Pancreas (tissue), 10 donors: ENCODE measurements around the gene SPAG9. TPM values are rescaled to one million over a fixed set of nuclear protein-coding genes. Genes with fewer than 3 reads are reported as not detected.
A peak's percentile ranks its signal among the peaks of the same experiment; 100 is the strongest.

Experiments used
- ATAC-seq, 4 donors: fragments of 200-7000 bp; cut with Tn5 transposase; one replicate each; pipeline versions ENCODE4 v1.8.0 to v1.9.1; 2020; ENCODE audit warnings: mild to moderate bottlenecking in 4 of 4, moderate library complexity in 4 of 4
- DNase-seq, 6 donors: peaks; one replicate each; pipeline ENCODE4 v3.0.0-alpha.2; 2020
- FAIRE-seq: peaks from 2 replicates; lab custom pipeline; 2012; peaks lifted over from hg19 to GRCh38; lab: Jason Lieb, UNC
- H3K27ac ChIP-seq, 4 donors: fragments of 200-600 bp; sonication (generic); 1 replicate in 3 of 4; 2 replicates in 1 of 4; pipeline versions ENCODE4 v1.5.0 to v1.8.0; 2020
- H3K27me3 ChIP-seq, 4 donors: fragments of 200-600 bp; one replicate each; pipeline ENCODE4 v1.8.0; 2021
- H3K36me3 ChIP-seq, 3 donors: fragments of 200-600 bp; sonication (generic) in 1 of 3; one replicate each; pipeline versions ENCODE4 v1.5.0 to v1.8.0; 2020 to 2021
- H3K4me1 ChIP-seq, 3 donors: fragments of 200-600 bp; one replicate each; pipeline ENCODE4 v1.8.0; 2021
- H3K4me3 ChIP-seq, 4 donors: fragments of 200-600 bp; sonication (generic) in 2 of 4; one replicate each; pipeline versions ENCODE4 v1.5.0 to v1.8.0; 2020 to 2021
- H3K9me3 ChIP-seq, 4 donors: fragments of 200-600 bp; one replicate each; pipeline ENCODE4 v1.8.0; 2021
- WGBS, 2 donors: extraction: QIAGEN DNeasy Blood & Tissue Kit; methylation state at CpG; one replicate each; pipeline ENCODE4 v1.1.7; 2013; 5-methylcytosine and 5-hydroxymethylcytosine counted together
- intact Hi-C, 3 donors: fragments of 100-400 bp; cut with DNase I; formaldehyde crosslinking; loops; one replicate each; pipeline versions ENCODE4 v1.11.1 to v1.14.2; 2022
- polyA plus RNA-seq, 2 donors: library from polyadenylated mRNA; stranded (reverse); fragments of 200-250 nt; gene quantifications; one replicate each; pipeline ENCODE4 v1.2.3, GENCODE V29; 2013
- total RNA-seq, 6 donors: library from RNA; stranded (reverse); fragmentation: NEBNext Ultra II Directional in 4 of 6; extraction: Animal tissue kit (Norgen Biotek cat#: 25700) in 4 of 6; gene quantifications; one replicate each; pipeline versions ENCODE4 v1.2.1 to v1.2.4, GENCODE V29; 2021 to 2023
- TF ChIP-seq, protein P1 (sequence below), 4 donors: fragments of 200-600 bp; sonication (generic) in 3 of 4; IDR thresholded peaks; one replicate each; pipeline versions ENCODE4 v1.5.0 to v1.8.0; 2021; ENCODE audit warnings: antibody characterized with exemption in 4 of 4
- donor health status: healthy with polysubstance abuse.
- donor health status: DM: no; HTN: no; CAD: no; lungs with moderate emphysema.
- donor health status: DM: no; HTN: no; CAD: no.
- donor health status: control.
- donor health status: control.
- donor health status: Bipolar disorder and iron deficiency.
- donor health status: DM: yes; HTN: yes; CAD: no.
- donor health status: DM: no; HTN: no; CAD: no.
- donor health status: DM: no; HTN: no; CAD: no.
- donor health status: DM: yes; HTN: yes; CAD: no.

SPAG9 gene
- total and polyA plus RNA-seq, 8 donors = 18.7 to 56.1 (median 39.7) TPM

DNA sequence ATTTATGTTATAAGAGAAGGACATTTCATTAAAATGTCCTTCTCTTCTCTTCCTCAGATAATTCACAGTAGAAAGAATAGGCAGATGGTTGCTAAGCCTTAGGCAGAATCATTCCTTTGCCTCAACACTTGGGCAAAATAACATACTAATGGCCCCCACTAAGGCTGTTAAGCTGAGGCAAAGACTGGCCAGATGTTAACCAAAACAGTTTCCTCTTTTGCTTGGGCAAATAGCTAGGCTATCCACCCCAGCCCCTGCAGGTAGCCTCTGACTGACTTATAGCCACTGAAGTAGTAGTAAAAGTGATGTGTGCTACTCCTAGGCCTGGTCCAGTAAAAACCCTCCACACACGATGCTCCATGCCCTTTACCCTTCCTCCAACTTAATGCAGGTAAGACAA lies 55.2 kb downstream of the SPAG9 start:
- Histone ChIP-seq H3K9me3 (no peaks in the 10 kb centered on the region), H3K27ac (no peak overlapping the region), H3K27me3 (no peaks in the 10 kb centered on the region), H3K4me3 (no peak overlapping the region), H3K4me1 (peaks cover 0 to 26% (median 16%) of the 10 kb centered on the region in 3 donors), H3K36me3 (no peaks in the 10 kb centered on the region)
- FAIRE-seq = no peak
- no peak for DNase-seq
- intact Hi-C loops = no loop called here
- TF ChIP-seq, protein P1, sequence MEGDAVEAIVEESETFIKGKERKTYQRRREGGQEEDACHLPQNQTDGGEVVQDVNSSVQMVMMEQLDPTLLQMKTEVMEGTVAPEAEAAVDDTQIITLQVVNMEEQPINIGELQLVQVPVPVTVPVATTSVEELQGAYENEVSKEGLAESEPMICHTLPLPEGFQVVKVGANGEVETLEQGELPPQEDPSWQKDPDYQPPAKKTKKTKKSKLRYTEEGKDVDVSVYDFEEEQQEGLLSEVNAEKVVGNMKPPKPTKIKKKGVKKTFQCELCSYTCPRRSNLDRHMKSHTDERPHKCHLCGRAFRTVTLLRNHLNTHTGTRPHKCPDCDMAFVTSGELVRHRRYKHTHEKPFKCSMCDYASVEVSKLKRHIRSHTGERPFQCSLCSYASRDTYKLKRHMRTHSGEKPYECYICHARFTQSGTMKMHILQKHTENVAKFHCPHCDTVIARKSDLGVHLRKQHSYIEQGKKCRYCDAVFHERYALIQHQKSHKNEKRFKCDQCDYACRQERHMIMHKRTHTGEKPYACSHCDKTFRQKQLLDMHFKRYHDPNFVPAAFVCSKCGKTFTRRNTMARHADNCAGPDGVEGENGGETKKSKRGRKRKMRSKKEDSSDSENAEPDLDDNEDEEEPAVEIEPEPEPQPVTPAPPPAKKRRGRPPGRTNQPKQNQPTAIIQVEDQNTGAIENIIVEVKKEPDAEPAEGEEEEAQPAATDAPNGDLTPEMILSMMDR (IDR thresholded peaks at IDR 0.05) = no peak
- ATAC-seq = no peak
- 92 to 94% methylated on average over 1 of the region's 1 CpG for WGBS, 2 donors

DNA sequence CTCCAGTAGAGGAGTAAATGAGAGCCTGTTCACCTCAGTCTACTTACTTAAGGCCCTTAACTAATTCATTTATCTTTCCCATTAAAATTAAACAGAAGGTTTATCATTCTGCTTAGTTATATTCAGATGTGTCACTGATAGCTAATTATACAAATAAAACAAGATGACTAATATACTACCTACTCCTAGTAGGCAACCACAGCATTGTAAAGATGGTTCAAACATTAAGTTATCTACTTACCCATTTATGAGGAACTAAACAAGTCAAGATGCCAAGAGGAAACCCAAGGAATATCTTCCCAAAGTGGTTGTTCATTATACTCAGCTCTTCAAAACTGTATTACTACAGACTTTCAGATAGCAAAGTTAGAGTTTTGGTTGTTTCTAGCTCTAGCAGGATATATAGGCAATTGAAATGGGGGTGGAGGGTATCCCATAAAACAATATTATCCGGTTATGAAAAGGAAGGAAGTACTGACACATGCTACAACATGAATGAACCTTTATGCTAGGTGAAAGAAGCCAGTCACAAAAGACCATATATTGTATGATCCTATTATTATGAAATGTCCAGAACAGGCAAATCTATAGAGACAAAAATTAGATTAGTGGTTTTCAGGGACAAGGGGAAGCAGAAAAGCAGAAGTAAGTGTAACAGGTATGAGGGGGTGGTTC lies 56.5 kb downstream of the SPAG9 start:
- no peaks in the 10 kb centered on the region for H3K9me3 ChIP-seq
- ATAC-seq (no peak), FAIRE-seq (no peak), DNase-seq (no peak)
- intact Hi-C loops = no loop called here
- peaks cover 0 to 16% (median 14%) of the 10 kb centered on the region in 3 donors for H3K4me1 ChIP-seq
- H3K4me3 ChIP-seq = no peak overlapping the region
- H3K27ac ChIP-seq = no peak overlapping the region
- TF ChIP-seq, protein P1 (IDR thresholded peaks at IDR 0.05) = no peak
- 79 to 89% methylated on average over 1 of the region's 1 CpG for WGBS, 2 donors
- no peaks in the 10 kb centered on the region for H3K27me3 ChIP-seq
- H3K36me3 ChIP-seq = no peaks in the 10 kb centered on the region

DNA sequence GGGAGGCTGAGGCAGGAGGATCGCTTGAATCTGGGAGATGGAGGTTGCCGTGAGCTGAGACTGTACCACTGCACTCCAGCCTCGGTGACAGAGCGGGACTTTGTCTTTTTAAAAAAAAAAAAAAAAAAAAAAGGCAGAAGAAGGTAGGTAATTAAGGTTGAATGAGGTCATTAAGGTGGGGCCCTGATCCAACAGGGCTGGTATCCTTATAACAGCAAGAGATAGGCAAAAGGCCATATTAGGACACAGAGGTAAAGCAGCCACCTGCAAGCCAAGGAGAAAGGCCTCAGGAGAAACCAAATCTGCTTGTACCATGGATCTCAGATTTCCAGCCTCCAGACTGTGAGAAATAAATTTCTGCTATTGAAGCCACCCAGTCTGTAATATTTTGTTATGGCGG lies 60.3 kb downstream of the SPAG9 start:
- peaks cover 4 to 43% (median 26%) of the 10 kb centered on the region in 3 donors for H3K4me1 ChIP-seq
- peak in 1 of 4 donors; percentile 36 for ATAC-seq
- no peaks in the 10 kb centered on the region for H3K27me3 ChIP-seq
- no peak overlapping the region for H3K27ac ChIP-seq
- DNase-seq = no peak
- WGBS, 2 donors = 97 to 98% methylated on average over 5 of the region's 5 CpGs
- H3K4me3 ChIP-seq = no peak overlapping the region
- intact Hi-C loops = no loop called here
- FAIRE-seq = no peak
- no peaks in the 10 kb centered on the region for H3K9me3 ChIP-seq
- TF ChIP-seq, protein P1 (IDR thresholded peaks at IDR 0.05) = no peak
- no peaks in the 10 kb centered on the region for H3K36me3 ChIP-seq

DNA sequence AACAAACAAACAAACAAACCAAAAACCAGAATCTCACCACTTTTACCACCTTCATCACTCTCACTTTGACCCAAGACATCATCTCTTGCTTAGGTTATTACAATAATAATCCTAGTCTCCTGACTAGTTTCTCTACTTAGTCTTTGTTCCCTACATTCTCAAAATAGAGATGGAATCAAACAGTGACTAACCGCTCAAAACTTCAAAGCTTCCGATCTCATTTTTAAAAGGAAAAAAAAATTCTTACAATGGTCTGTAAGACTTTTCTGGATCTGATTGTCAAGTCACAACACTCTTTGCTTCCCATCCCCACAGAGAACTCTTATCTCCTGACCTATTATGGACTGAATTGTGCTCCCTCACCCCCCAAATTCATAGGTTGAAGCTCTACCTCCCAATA lies 60.9 kb downstream of the SPAG9 start:
- H3K27ac ChIP-seq = no peak overlapping the region
- FAIRE-seq = no peak
- no peaks in the 10 kb centered on the region for H3K27me3 ChIP-seq
- peaks cover 4 to 44% (median 26%) of the 10 kb centered on the region in 3 donors for H3K4me1 ChIP-seq
- no peaks in the 10 kb centered on the region for H3K9me3 ChIP-seq
- no peak overlapping the region for H3K4me3 ChIP-seq
- 77 to 87% methylated on average over 2 of the region's 2 CpGs for WGBS, 2 donors
- TF ChIP-seq, protein P1 (IDR thresholded peaks at IDR 0.05) = no peak
- intact Hi-C loops = no loop called here
- H3K36me3 ChIP-seq = no peaks in the 10 kb centered on the region
- no peak for ATAC-seq
- DNase-seq = no peak

DNA sequence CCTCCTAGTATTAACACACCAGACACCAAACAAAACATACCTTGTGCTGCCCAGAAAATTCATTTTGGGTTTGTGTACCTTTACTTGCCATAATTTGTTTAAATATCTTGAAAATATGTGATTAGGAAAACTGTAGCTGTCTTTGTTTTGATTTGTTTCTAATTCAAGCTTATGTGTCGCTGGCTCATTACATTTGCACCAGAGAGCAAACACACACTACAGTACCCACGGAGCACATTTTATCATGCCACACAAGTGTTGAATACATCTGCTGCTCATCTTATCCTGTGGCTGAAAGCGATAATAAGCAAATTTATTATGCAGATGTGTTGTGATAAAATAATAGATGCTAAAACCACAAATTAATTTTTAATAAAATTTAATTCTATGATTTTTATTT lies 63.1 kb downstream of the SPAG9 start:
- H3K9me3 ChIP-seq = no peaks in the 10 kb centered on the region
- intact Hi-C loops = no loop called here
- H3K27me3 ChIP-seq = no peaks in the 10 kb centered on the region
- H3K4me3 ChIP-seq = no peak overlapping the region
- DNase-seq = no peak
- 12 to 16% methylated on average over 3 of the region's 3 CpGs for WGBS, 2 donors
- peak; percentile 15 to 54 (median 48) for ATAC-seq
- no peaks in the 10 kb centered on the region for H3K36me3 ChIP-seq
- TF ChIP-seq, protein P1 (IDR thresholded peaks at IDR 0.05) = no peak
- H3K4me1 ChIP-seq = peaks cover 4 to 44% (median 20%) of the 10 kb centered on the region in 3 donors
- peak overlapping the region; percentile 41 to 84 (median 58) for H3K27ac ChIP-seq
- no peak for FAIRE-seq
